Measurements from ENCODE around the gene TMCC2.
A peak's percentile ranks its signal among the peaks of the same experiment; 100 is the strongest.

The TMCC2 gene

DNA sequence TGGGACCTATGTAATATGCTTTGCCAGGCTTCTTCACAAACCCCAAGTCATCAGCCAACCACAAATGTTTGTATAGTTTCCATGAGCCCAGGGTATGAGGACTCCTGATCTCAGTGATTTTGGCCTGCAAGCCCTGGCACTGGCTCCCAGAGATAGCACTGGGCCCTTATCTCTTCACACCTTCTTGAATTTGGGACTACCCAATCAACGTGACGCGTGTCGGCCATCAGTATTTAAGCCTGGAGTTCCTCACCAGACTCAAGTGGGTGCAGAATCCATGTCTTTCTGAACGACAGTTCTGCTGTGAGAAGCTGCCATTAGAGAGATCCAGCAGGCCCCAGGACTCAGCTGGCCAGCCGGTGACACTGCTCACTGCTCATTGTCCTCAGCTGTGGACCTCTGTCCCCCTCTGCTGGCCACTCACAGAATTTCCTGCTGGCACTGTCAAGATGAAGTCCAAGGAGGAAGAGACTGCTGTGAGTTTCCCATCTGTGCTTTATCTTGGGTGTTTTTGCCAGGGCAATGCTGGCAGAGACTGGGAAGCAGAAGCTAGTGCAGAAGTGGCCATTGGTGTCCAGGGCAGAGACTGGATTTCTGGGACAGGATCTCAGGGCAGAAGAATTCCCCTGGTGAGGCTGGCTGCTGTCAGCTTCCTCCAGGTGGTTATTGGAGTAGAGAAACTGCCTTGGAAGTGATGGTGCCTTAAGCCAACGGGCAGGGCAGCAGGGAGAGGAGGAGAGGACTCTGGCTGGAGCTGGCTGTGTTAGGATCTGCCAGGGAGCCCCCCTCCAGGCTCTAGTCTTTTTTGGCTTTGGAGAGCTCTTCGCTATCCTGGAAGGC is 28.4 kb downstream of the TMCC2 start:
- DNase-seq = peak; percentile 86
- in situ Hi-C loops (cut with HindIII; ENCODE audit: low pct_ligation_motif_present, low pct_unique_long_range_greater_than_20kb, low sequenced_read_pairs) = no loop called here

DNA sequence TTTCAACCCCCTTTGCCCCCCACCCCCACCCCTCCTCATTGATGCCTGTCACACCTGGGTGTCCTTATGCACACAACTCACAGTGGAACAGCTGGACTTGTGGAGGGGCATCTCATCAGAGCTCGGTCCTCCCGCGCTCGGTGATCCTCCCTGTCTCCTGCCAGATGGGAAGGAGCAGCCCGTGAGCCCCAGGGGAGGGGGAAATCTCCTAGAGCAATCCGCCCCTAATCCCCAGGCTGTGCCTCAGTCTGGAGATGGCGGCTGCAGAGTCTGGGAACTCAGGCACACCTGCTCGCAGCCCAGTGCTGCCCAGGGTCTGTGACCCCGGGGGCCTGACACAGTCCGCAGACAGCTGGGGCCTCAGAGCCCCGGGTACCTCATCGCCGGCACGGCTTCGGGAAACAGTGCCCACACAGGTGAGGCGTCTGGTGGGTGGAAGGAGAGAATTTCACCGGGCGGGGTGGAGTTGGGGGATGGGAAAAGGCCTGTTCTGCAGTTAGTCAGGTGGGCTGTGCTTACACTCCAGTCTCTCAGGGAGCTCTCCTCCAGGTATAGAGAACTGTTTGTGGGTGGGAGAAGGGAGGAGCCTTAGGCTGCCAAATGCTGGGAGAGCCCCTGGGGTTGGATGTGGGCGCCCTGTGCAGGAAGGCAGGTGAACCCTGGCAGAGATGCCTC is 29.3 kb downstream of the TMCC2 start:
- DNase-seq = no peak
- in situ Hi-C loops (cut with HindIII; ENCODE audit: low pct_ligation_motif_present, low pct_unique_long_range_greater_than_20kb, low sequenced_read_pairs) = no loop called here

DNA sequence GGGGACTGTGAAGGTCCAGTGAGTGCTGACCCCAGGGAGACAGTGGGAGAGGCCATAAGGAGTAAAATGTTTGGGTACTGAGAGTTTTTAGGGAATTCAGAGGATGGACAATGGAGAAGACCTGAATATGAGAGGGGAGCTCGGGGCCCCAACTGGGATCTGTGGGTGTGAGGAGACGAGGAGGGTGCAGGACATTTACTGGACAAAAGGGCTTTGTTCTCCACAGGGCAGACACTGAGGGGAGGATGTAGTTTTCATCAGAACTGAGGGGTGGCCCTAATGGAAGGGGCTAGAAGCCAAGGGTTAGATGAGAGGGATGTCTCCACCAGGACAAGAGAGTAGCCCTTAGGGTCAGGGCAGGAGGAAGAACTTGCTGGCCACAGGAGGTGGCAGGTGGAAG is 30.0 kb downstream of the TMCC2 start:
- no peak for DNase-seq
- in situ Hi-C loops (cut with HindIII; ENCODE audit: low pct_ligation_motif_present, low pct_unique_long_range_greater_than_20kb, low sequenced_read_pairs) = no loop called here

GRCh38 chr1:205258261-205258691 is 30.5 kb downstream of the TMCC2 start:
- in situ Hi-C loops (cut with HindIII; ENCODE audit: low pct_ligation_motif_present, low pct_unique_long_range_greater_than_20kb, low sequenced_read_pairs) = no loop called here
- peak; percentile 17 for DNase-seq

GRCh38 chr1:205258719-205259118 is 31.0 kb downstream of the TMCC2 start:
- peak; percentile 74 for DNase-seq
- in situ Hi-C loops (cut with HindIII; ENCODE audit: low pct_ligation_motif_present, low pct_unique_long_range_greater_than_20kb, low sequenced_read_pairs) = no loop called here

GRCh38 chr1:205259324-205259832 is 31.6 kb downstream of the TMCC2 start:
- in situ Hi-C loops (cut with HindIII; ENCODE audit: low pct_ligation_motif_present, low pct_unique_long_range_greater_than_20kb, low sequenced_read_pairs) = no loop called here
- no peak for DNase-seq

GRCh38 chr1:205259998-205260397 is 32.3 kb downstream of the TMCC2 start:
- in situ Hi-C loops (cut with HindIII; ENCODE audit: low pct_ligation_motif_present, low pct_unique_long_range_greater_than_20kb, low sequenced_read_pairs) = no loop called here
- no peak for DNase-seq

DNA sequence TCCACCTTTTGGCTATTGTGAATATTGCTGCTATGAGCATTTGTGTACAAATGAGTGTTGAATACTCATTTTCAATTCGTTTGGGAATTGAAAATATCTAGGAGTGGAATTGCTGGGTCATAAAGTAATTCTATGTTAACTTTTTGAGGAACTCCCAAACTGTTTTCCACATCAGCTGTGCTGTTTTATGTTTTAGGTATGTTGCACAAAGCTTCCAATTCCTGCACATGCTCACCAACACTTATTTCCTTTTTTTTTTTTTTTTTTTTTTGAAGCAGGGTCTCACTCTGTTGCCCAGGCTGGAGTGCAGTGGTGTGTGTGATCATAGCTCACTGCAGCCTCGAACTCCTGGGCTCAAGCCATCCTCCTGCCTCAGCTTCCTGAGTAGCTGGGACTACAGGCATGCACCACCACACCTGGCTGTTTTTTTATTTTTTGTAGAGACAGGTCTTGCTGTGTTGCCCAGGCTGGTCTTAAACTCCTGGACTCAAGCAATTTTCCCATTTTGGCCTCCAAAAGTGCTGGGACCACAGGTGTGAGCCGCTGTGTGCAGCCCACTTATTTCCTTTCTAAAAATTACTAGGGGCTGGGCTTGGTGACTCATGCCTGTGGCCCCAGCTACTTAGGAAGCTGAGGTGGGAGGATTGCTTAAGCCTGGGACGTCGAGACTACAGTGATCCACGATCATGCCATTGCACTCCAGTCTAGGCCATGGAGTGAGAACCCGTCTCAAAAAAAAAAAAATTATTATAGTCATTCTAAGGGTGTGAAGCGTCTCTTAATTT is 33.4 kb downstream of the TMCC2 start:
- no peak for DNase-seq
- in situ Hi-C loops (cut with HindIII; ENCODE audit: low pct_ligation_motif_present, low pct_unique_long_range_greater_than_20kb, low sequenced_read_pairs) = no loop called here

- in situ Hi-C loops (cut with HindIII; ENCODE audit: low pct_ligation_motif_present, low pct_unique_long_range_greater_than_20kb, low sequenced_read_pairs) = no loop called here
- DNase-seq = no peak
These were observed 34.4 kb downstream of the TMCC2 start for GRCh38 chr1:205261946-205262691.

- in situ Hi-C loops (cut with HindIII; ENCODE audit: low pct_ligation_motif_present, low pct_unique_long_range_greater_than_20kb, low sequenced_read_pairs) = no loop called here
These were observed 35.0 kb downstream of the TMCC2 start for GRCh38 chr1:205262731-205263171.

DNA sequence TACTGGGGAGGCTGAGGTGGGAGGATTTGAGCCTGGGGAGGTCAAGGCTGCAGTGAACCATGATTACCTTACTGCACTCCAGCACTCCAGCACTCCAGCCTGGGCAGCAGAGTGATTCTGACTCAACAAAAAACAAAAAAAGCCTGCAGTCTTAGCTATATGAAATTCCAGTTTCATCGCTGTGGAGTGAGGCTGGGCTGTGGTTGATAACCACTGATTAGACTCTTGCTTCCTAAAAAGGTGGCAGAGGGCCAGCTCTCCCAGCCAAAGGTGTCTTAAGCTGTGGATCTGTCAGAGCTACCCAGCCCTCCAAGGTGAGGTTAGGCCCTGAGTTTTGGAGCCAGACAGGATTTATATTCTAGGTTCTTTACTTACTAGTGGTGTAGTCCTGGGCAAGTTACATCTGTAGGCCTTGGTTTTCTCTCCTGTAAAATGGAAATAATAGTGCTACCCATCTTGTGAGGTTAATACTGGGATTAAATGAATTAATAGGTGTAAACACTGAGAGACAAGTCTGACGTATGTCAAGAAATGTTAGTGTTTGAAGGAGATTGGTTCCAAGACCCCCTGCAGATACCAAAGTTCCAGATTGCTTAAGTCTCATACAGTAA is 35.9 kb downstream of the TMCC2 start:
- in situ Hi-C loops (cut with HindIII; ENCODE audit: low pct_ligation_motif_present, low pct_unique_long_range_greater_than_20kb, low sequenced_read_pairs) = no loop called here
- DNase-seq = no peak

More at GRCh38 chr1:205262731-205263171, 35.0 kb downstream of the TMCC2 start:
- no peak for DNase-seq

DNA sequence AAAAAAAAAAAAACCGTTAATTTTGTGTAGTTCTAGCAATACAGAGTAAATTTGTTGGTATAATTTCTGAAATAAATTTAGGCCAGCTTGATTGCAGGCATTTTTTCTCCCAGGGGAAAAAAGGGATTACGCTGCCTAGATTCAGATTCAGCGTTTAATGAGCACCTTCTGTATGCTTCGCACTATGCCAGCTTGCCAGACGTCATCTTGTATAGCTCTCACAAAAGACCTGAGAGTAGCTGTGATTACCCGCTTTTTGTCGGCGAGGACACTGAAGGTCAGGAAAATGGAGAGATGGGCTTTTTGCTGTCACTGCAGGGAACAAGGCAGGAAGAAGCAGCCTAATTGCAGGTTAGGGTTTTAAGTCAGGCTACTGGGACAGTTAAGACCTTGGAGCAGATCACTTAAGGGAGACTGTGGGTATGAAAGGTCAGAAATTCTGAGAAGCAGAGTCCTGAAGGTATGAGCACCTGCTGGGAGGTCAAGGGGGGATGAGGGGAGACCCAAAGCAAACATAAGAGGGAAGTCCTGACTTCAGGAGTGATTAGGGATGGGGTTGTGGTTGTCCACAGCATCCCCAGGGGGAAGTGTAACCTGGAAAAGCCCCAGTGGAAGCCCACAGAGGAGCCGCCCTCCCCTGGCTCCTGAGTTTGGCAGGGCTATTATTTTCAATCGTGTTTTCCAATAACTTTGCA is 39.0 kb downstream of the TMCC2 start:
- DNase-seq = no peak
- in situ Hi-C loops (cut with HindIII; ENCODE audit: low pct_ligation_motif_present, low pct_unique_long_range_greater_than_20kb, low sequenced_read_pairs) = no loop called here

GRCh38 chr1:205267306-205267902 is 39.7 kb downstream of the TMCC2 start:
- in situ Hi-C loops (cut with HindIII; ENCODE audit: low pct_ligation_motif_present, low pct_unique_long_range_greater_than_20kb, low sequenced_read_pairs) = no loop called here
- DNase-seq = no peak

DNA sequence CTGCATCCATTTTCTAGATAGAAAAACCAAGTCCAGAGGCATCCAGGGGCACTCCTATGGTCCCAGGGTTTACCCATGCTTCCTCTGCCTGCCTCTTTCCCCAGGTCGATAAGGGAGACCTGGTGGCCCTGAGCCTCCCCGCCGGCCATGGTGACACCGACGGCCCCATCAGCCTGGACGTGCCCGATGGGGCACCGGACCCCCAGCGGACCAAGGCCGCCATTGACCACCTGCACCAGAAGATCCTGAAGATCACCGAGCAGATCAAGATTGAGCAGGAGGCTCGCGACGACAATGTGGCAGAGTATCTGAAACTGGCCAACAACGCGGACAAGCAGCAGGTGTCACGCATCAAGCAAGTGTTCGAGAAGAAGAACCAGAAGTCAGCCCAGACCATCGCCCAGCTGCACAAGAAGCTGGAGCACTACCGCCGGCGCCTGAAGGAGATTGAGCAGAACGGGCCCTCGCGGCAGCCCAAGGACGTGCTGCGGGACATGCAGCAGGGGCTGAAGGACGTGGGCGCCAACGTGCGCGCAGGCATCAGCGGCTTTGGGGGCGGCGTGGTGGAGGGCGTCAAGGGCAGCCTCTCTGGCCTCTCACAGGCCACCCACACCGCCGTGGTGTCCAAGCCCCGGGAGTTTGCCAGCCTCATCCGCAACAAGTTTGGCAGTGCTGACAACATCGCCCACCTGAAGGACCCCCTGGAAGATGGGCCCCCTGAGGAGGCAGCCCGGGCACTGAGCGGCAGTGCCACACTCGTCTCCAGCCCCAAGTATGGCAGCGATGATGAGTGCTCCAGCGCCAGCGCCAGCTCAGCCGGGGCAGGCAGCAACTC is 41.3 kb downstream of the TMCC2 start:
- no peak for DNase-seq
- in situ Hi-C loops (cut with HindIII; ENCODE audit: low pct_ligation_motif_present, low pct_unique_long_range_greater_than_20kb, low sequenced_read_pairs) = no loop called here

- in situ Hi-C loops (cut with HindIII; ENCODE audit: low pct_ligation_motif_present, low pct_unique_long_range_greater_than_20kb, low sequenced_read_pairs) = no loop called here
- no peak for DNase-seq
These were observed 42.0 kb downstream of the TMCC2 start for GRCh38 chr1:205269711-205270110.

DNA sequence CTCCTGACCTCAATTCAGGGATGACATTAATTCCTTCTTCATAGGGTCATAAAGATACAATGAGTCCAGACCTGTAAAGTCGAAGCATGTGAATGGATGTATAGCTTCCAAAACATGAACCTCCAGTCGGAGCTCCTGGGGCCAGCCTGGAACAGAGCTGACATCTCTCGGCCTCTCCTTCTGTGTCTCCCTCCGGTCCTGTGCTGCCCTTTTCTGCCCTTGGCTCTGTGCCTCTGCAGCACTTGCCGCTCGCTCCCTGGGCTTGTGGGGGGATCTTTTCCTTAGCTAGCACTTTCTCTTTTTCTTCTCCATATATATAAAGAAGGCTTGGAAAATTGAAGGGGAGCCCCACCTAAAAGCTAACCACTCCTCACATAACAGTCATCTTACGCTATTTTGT is 42.5 kb downstream of the TMCC2 start:
- in situ Hi-C loops (cut with HindIII; ENCODE audit: low pct_ligation_motif_present, low pct_unique_long_range_greater_than_20kb, low sequenced_read_pairs) = no loop called here
- DNase-seq = no peak
